Measurements from ENCODE around the gene TMEM63C. TPM values are rescaled to one million over a fixed set of nuclear protein-coding genes. Genes with fewer than 3 reads are reported as not detected.
"Not testable (repeated sequence)": the region's sequence is repeated elsewhere in the genome, so short reads cannot be mapped to it uniquely, and the experiment has no call there.

Gene TMEM63C
- total RNA-seq, 1 experiment from 2014 or later: 5.7 TPM

- BruUV-seq (replicated peaks): no TSS peak
Measured at GRCh38 chr14:77279719-77280118, 98.1 kb downstream of the TMEM63C start.

DNA sequence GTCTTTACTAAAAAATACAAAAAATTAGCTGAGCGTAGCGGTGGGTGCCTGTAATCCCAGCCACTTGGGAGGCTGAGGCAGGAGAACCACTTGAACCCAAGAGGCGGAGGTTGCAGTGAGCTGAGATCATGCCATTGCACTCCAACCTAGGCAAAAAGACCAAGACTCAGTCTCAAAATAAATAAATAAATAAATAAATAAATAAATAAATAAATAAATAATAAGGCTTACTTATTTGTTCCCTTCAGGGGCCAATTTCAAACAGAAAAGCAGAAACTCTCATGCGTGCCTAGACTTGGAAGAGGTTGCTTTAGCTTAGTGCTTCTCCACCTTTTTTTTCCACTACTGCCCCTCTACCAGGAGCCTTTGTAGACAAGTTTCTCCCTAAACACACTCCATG lies 99.3 kb downstream of the TMEM63C start:
- H4K20me1 ChIP-seq (ENCODE audit: insufficient read depth); BruUV-seq (replicated peaks); H3K79me2 ChIP-seq (ENCODE audit: insufficient read depth, low read length); CTCF ChIA-PET; H3K27ac ChIP-seq (ENCODE audit: low read depth, low read length); H2AFZ ChIP-seq (ENCODE audit: low read depth, low read length, poor library complexity, severe bottlenecking); DNase-seq (ENCODE audit: low read depth, low spot score); POLR2A ChIA-PET; H3K9ac ChIP-seq (ENCODE audit: low read length); H3K4me2 ChIP-seq (ENCODE audit: low read length); H3K9me2 ChIP-seq (ENCODE audit: insufficient read depth); H3K4me3 ChIP-seq (replicated peaks in 1 of 2; ENCODE audit: low read depth in 1 of 2, low read length in 2 of 2); intact Hi-C loops (cut with micrococcal nuclease); H3K4me1 ChIP-seq (ENCODE audit: control insufficient read depth in 1 of 2, insufficient read depth in 2 of 2, low read length in 2 of 2); ATAC-seq; H3K9me3 ChIP-seq (ENCODE audit: control insufficient read depth in 1 of 2, insufficient read depth in 1 of 2, low read depth in 1 of 2, low read length in 2 of 2); RAD21 ChIA-PET (ENCODE audit: low non-redundant PET in 1 of 2, low total read pairs in 2 of 2, uncharacterized antibody in 2 of 2, unreplicated experiment in 2 of 2); H3K27me3 ChIP-seq (ENCODE audit: insufficient read depth, low read length): not testable (repeated sequence)
- H3K36me3 ChIP-seq (ENCODE audit: control insufficient read depth in 1 of 2, insufficient read depth in 2 of 2, low read length in 2 of 2): peaks cover 8 to 10% of the 10 kb centered on the region in 2 experiments; a peak in 3 of 4 replicates

More at GRCh38 chr14:77279719-77280118, 98.1 kb downstream of the TMEM63C start:
- peaks cover 7% of the 10 kb centered on the region in 2 experiments; a peak in 3 of 4 replicates for H3K36me3 ChIP-seq (ENCODE audit: control insufficient read depth in 1 of 2, insufficient read depth in 2 of 2, low read length in 2 of 2)
- H4K20me1 ChIP-seq (ENCODE audit: insufficient read depth): no peaks in the 10 kb centered on the region
- H3K4me1 ChIP-seq (ENCODE audit: control insufficient read depth in 1 of 2, insufficient read depth in 2 of 2, low read length in 2 of 2): no peaks in the 10 kb centered on the region
- H2AFZ ChIP-seq (ENCODE audit: low read depth, low read length, poor library complexity, severe bottlenecking): no peak overlapping the region
- ChIA-PET POLR2A (no interaction called here), RAD21 (ENCODE audit: low non-redundant PET in 1 of 2, low total read pairs in 2 of 2, uncharacterized antibody in 2 of 2, unreplicated experiment in 2 of 2) (no interaction called here), CTCF (no interaction called here)
- H3K79me2 ChIP-seq (ENCODE audit: insufficient read depth, low read length): no peaks in the 10 kb centered on the region
- H3K4me3 ChIP-seq (replicated peaks in 1 of 2; ENCODE audit: low read depth in 1 of 2, low read length in 2 of 2): no peak overlapping the region
- ATAC-seq: no peak
- no peak overlapping the region for H3K9ac ChIP-seq (ENCODE audit: low read length)
- H3K27ac ChIP-seq (ENCODE audit: low read depth, low read length): no peak overlapping the region
- intact Hi-C loops (cut with micrococcal nuclease): no loop called here
- no peaks in the 10 kb centered on the region for H3K27me3 ChIP-seq (ENCODE audit: insufficient read depth, low read length)
- H3K9me3 ChIP-seq (ENCODE audit: control insufficient read depth in 1 of 2, insufficient read depth in 1 of 2, low read depth in 1 of 2, low read length in 2 of 2): no peaks in the 10 kb centered on the region
- DNase-seq (ENCODE audit: low read depth, low spot score): no peak
- H3K4me2 ChIP-seq (ENCODE audit: low read length): no peak overlapping the region
- TF ChIP-seq POLR2A (IDR thresholded peaks at IDR 0.05; ENCODE audit: borderline replicate concordance, extremely low read depth, insufficient read depth, insufficient read length) (no peak), MAX (IDR thresholded peaks at IDR 0.05) (no peak), YY1 (IDR thresholded peaks at IDR 0.05; ENCODE audit: extremely low read depth, insufficient replicate concordance, low read depth, low read length) (no peak), CBX3 (IDR thresholded peaks at IDR 0.05; ENCODE audit: low read depth) (no peak), ZFX (IDR thresholded peaks at IDR 0.05) (no peak), FOSL1 (IDR thresholded peaks at IDR 0.05; ENCODE audit: low read depth) (no peak), SP1 (IDR thresholded peaks at IDR 0.05; ENCODE audit: low read depth) (no peak), POLR2AphosphoS5 (IDR thresholded peaks at IDR 0.05; ENCODE audit: low read depth, low read length) (no peak), CTCF (IDR thresholded peaks at IDR 0.05 in 2 of 3, conservative IDR thresholded peaks at IDR 0.05 in 1 of 3; ENCODE audit: borderline replicate concordance in 1 of 3, insufficient read depth in 1 of 3, low read depth in 2 of 3, low read length in 2 of 3) (no peak), JUND (IDR thresholded peaks at IDR 0.05) (no peak), SIN3A (IDR thresholded peaks at IDR 0.05; ENCODE audit: low read depth) (no peak), ZNF274 (IDR thresholded peaks at IDR 0.05; ENCODE audit: low read depth, low read length) (no peak)
- H3K9me2 ChIP-seq (ENCODE audit: insufficient read depth): no peaks in the 10 kb centered on the region

All from HCT116 (cell line).